ENCODE data around the gene TET3. TPM values are rescaled to one million over a fixed set of nuclear protein-coding genes. Genes with fewer than 3 reads are reported as not detected.

TET3 gene
- total RNA-seq, 2 donors from 2014 or later: 1.9 to 3.9 TPM

- Histone ChIP-seq H3K4me1 (peaks cover 0 to 25% of the 10 kb centered on the region in 2 donors), H3K27ac (no peak overlapping the region), H3K36me3 (no peaks in the 10 kb centered on the region), H3K9me3 (no peaks in the 10 kb centered on the region), H3K4me3 (no peak overlapping the region), H3K27me3 (no peaks in the 10 kb centered on the region)
- TF ChIP-seq CTCF (IDR thresholded peaks at IDR 0.05): no peak
- DNase-seq (ENCODE audit: low spot score): no peak
These were observed 16.3 kb upstream of the TET3 start for GRCh38 chr2:73968357-73968937.

GRCh38 chr2:73969356-73969755 lies 15.4 kb upstream of the TET3 start:
- TF ChIP-seq CTCF (IDR thresholded peaks at IDR 0.05): no peak

GRCh38 chr2:73970141-73970803 lies 14.4 kb upstream of the TET3 start:
- Histone ChIP-seq H3K4me1 (peaks cover 0 to 25% of the 10 kb centered on the region in 2 donors), H3K27ac (peak overlapping the region in 1 of 2 donors; percentile 26), H3K36me3 (no peaks in the 10 kb centered on the region), H3K4me3 (no peak overlapping the region), H3K9me3 (no peaks in the 10 kb centered on the region), H3K27me3 (no peaks in the 10 kb centered on the region)
- TF ChIP-seq CTCF (IDR thresholded peaks at IDR 0.05): no peak
- DNase-seq (ENCODE audit: low spot score): no peak

More at GRCh38 chr2:73969356-73969755, 15.4 kb upstream of the TET3 start:
- H3K27ac ChIP-seq: no peak overlapping the region
- no peaks in the 10 kb centered on the region for H3K36me3 ChIP-seq
- H3K4me1 ChIP-seq: peaks cover 0 to 25% of the 10 kb centered on the region in 2 donors
- no peak for DNase-seq (ENCODE audit: low spot score)
- H3K9me3 ChIP-seq: no peaks in the 10 kb centered on the region
- no peaks in the 10 kb centered on the region for H3K27me3 ChIP-seq
- no peak overlapping the region for H3K4me3 ChIP-seq

GRCh38 chr2:73970850-73971471 lies 13.7 kb upstream of the TET3 start:
- Histone ChIP-seq H3K27ac (peak overlapping the region in 1 of 2 donors; percentile 26), H3K4me1 (peaks cover 0 to 25% of the 10 kb centered on the region in 2 donors), H3K36me3 (no peaks in the 10 kb centered on the region), H3K9me3 (no peaks in the 10 kb centered on the region), H3K4me3 (no peak overlapping the region), H3K27me3 (no peaks in the 10 kb centered on the region)
- no peak for TF ChIP-seq CTCF (IDR thresholded peaks at IDR 0.05)
- DNase-seq (ENCODE audit: low spot score): no peak

- Histone ChIP-seq H3K36me3 (no peaks in the 10 kb centered on the region), H3K27me3 (no peaks in the 10 kb centered on the region), H3K4me3 (no peak overlapping the region), H3K4me1 (peaks cover 0 to 25% of the 10 kb centered on the region in 2 donors), H3K9me3 (no peaks in the 10 kb centered on the region), H3K27ac (no peak overlapping the region)
- TF ChIP-seq CTCF (IDR thresholded peaks at IDR 0.05): no peak
- no peak for DNase-seq (ENCODE audit: low spot score)
These were observed 13.0 kb upstream of the TET3 start for GRCh38 chr2:73971722-73972121.

All from right atrium auricular region (tissue), 2 donors.